OCI-LY3 (cell line): ENCODE data around the gene RNU6-1.

Source experiments
- EZH2phosphoT487 ChIP-seq: fragments of 200-600 bp; shearing (Covaris generic); IDR thresholded peaks from 2 replicates; pipeline ENCODE4 v1.6.1; 2018; ENCODE audit warnings: antibody characterized with exemption, mixed run types, low read depth
- TF ChIP-seq, protein P1 (sequence below): fragments of 200-600, 300-600 bp; sonication (generic); IDR thresholded peaks from 2 replicates; pipeline ENCODE4 v1.5.1; 2014; ENCODE audit warnings: antibody characterized with exemption, low read length, low read depth

DNA sequence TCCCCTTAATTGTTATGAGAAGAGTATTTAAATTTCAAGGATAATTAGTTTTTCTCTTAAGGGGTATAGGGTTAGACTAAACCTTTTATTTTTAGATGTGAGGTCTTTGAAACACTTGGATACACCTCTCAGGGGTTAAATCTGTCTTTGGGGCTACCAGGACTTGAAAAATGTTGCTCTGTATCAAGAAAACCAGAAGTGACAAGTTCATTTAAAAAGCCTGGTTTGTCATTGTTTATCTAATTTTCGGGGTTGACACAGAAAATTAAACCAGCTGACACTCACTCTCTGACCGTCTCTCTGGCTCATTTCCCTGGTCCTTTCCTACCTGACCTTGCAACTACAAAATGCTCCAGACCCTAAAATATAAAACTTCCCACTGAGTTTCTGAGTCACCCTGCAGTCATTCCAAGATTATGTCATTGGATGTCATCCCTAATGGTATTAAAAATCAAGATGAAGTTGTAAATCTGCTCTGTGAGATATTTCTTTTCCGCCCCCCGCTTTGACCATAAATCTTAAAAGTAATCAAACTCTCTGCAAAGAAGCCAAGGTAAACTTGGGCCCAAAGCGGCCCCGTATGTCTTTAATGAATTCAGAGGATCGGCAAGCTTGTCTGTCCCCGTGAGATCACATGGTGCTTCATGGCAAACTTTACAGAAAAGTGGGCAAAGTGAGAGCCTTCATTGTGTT lies 47.4 kb downstream of the RNU6-1 start:
- TF ChIP-seq, protein P1, sequence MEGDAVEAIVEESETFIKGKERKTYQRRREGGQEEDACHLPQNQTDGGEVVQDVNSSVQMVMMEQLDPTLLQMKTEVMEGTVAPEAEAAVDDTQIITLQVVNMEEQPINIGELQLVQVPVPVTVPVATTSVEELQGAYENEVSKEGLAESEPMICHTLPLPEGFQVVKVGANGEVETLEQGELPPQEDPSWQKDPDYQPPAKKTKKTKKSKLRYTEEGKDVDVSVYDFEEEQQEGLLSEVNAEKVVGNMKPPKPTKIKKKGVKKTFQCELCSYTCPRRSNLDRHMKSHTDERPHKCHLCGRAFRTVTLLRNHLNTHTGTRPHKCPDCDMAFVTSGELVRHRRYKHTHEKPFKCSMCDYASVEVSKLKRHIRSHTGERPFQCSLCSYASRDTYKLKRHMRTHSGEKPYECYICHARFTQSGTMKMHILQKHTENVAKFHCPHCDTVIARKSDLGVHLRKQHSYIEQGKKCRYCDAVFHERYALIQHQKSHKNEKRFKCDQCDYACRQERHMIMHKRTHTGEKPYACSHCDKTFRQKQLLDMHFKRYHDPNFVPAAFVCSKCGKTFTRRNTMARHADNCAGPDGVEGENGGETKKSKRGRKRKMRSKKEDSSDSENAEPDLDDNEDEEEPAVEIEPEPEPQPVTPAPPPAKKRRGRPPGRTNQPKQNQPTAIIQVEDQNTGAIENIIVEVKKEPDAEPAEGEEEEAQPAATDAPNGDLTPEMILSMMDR: no peak
- TF ChIP-seq EZH2phosphoT487: no peak
